BJ (cell line): ENCODE results near the gene NME3. TPM values are rescaled to one million over a fixed set of nuclear protein-coding genes. Genes with fewer than 3 reads are reported as not detected.

Experiments
- CTCF ChIA-PET: fragments of 350-600 bp; formaldehyde crosslinking; extraction: SDS; loops from one replicate; lab custom pipeline; 2021; ENCODE audit warnings: antibody characterized with exemption, inconsistent platforms; lab: Yijun Ruan, JAX
- POLR2A ChIA-PET: fragments of 300-600 bp; sonication (Branson Sonifier 250); formaldehyde crosslinking; extraction: SDS; loops from one replicate; lab custom pipeline; 2021; ENCODE audit warnings: antibody characterized with exemption; lab: Charles Lee
- DNase-seq: peaks from one replicate; pipeline ENCODE4 v3.0.0-alpha.2; 2011; ENCODE audit warnings: low read depth
- H3K27me3 ChIP-seq: 2 replicates; pipeline ENCODE4 v1.6.0; 2011; ENCODE audit warnings: low read length; ENCODE audit not compliant: control insufficient read depth, insufficient read depth
- H3K36me3 ChIP-seq: 2 replicates; pipeline ENCODE4 v1.5.1; 2011; ENCODE audit warnings: low read length; ENCODE audit not compliant: control insufficient read depth, insufficient read depth
- H3K4me3 ChIP-seq: 2 replicates; pipeline ENCODE4 v1.5.1; 2011; ENCODE audit warnings: low read depth, mild to moderate bottlenecking, control low read depth, low read length
- CTCF ChIP-seq: IDR thresholded peaks from 2 replicates; pipeline ENCODE4 v1.5.1; 2011; ENCODE audit warnings: low read depth, mild to moderate bottlenecking, control low read depth, inconsistent platforms, low read length, moderate library complexity; ENCODE audit not compliant: insufficient read depth
- polyA plus RNA-seq: library from polyadenylated mRNA; depleted of rRNA; stranded (reverse); fragments of >200 nt; gene quantifications from 2 replicates; pipeline ENCODE4 v1.2.3, GENCODE V29; 2011

Gene NME3
- polyA plus RNA-seq, 1 experiment: 34.3 TPM

DNA sequence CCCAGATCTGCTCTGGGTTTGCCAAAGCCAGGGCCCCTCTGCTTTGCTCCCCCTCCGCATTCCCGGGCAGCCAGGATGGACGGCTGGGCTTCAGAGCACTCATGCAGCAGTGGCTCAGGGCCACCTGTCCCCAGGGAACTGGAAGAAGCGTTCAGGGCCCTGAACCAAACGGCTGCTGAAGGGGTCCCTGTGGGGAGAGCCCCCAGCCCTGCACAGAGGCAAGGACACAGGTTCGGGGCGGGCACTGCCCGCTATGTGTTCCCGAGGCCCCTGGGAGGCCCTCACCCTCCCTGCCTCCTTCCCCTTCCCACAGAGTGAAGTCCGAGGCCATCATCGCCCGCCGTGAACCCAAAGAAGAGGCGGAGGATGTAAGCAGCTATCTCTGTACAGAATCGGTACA is 10.4 kb downstream of the NME3 start:
- peaks cover 38% of the 10 kb centered on the region for H3K36me3 ChIP-seq
- H3K27me3 ChIP-seq: no peaks in the 10 kb centered on the region
- POLR2A ChIA-PET: no interaction called here
- no peak for TF ChIP-seq CTCF
- DNase-seq: no peak
- no peak overlapping the region for H3K4me3 ChIP-seq
- CTCF ChIA-PET: no interaction called here

GRCh38 chr16:1759511-1759910 is 11.8 kb downstream of the NME3 start:
- no peak for DNase-seq
- CTCF ChIA-PET: no interaction called here
- POLR2A ChIA-PET: no interaction called here
- no peak overlapping the region for H3K4me3 ChIP-seq
- peaks cover 31% of the 10 kb centered on the region for H3K36me3 ChIP-seq
- H3K27me3 ChIP-seq: no peaks in the 10 kb centered on the region
- TF ChIP-seq CTCF: no peak

- Histone ChIP-seq H3K36me3 (peaks cover 29% of the 10 kb centered on the region), H3K27me3 (no peaks in the 10 kb centered on the region), H3K4me3 (no peak overlapping the region)
- DNase-seq: no peak
- ChIA-PET CTCF (interaction anchor here (1.2 kb wide), 1 partner anchor 12 kb away, joined by 3 read pairs; no protein-coding TSS in a partner anchor), POLR2A (no interaction called here)
- no peak for TF ChIP-seq CTCF
Observed at GRCh38 chr16:1758923-1759322, 12.4 kb downstream of the NME3 start.

DNA sequence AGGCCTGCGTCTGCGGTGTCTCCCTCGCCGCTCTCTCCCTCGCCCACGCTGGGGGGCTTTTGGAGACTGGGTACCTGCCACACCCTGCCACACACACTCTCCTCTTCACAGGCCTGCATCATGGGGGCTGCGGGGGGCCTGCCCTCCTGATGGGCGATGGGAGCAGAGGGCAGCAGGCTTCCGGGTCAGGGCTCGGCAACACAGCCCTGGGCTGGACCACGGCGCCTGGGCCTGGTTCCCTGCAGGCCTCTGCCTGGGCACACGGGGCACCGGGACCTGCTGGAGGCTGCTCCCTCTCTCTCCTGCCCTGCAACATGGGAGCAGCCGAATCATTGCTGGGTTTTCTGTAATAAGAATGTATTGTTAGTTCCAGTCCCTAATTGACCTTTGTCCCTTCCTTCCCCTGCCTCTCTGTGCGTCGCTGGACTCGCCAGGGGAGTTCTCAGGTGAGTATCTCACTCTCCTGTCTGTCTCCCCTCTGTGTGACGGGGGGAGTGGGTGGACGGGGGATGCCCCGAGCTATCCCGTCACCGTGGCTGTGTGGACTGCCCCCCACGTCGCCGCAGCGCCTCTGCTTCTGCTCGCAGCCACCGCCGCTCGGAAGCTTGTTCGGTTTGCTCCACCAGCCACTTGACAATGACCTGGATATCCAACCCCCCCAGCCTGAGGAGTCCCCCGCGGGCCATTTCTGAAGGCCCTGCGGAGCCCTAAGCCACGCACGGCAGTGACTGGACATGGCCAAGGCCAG is 13.5 kb downstream of the NME3 start:
- TF ChIP-seq CTCF: no peak
- POLR2A ChIA-PET: no interaction called here
- Histone ChIP-seq H3K4me3 (no peak overlapping the region), H3K27me3 (no peaks in the 10 kb centered on the region), H3K36me3 (peaks cover 26% of the 10 kb centered on the region)
- CTCF ChIA-PET: interaction anchor here (1.2 kb wide), 1 partner anchor 11 kb away, joined by 3 read pairs; no protein-coding TSS in a partner anchor
- DNase-seq: no peak

GRCh38 chr16:1754204-1754603 is 17.1 kb downstream of the NME3 start:
- ChIA-PET CTCF (no interaction called here), POLR2A (no interaction called here)
- DNase-seq: no peak
- H3K27me3 ChIP-seq: no peaks in the 10 kb centered on the region
- peaks cover 22% of the 10 kb centered on the region for H3K36me3 ChIP-seq
- TF ChIP-seq CTCF: no peak
- no peak overlapping the region for H3K4me3 ChIP-seq
